ENCODE measurements around the gene SYCE3. TPM values are rescaled to one million over a fixed set of nuclear protein-coding genes. Genes with fewer than 3 reads are reported as not detected.

SYCE3 gene
- total and polyA plus RNA-seq, 2 experiments from 2014 or later = not detected

- no peak for TF ChIP-seq ZNF462 (CRISPR knock-in tag; IDR thresholded peaks at IDR 0.05)
- no peak for TF ChIP-seq EZH2 (IDR thresholded peaks at IDR 0.05; ENCODE audit: low read depth, unreplicated experiment)
- no peak for TF ChIP-seq EZH2phosphoT487 (IDR thresholded peaks at IDR 0.05; ENCODE audit: unreplicated experiment)
- no peak for TF ChIP-seq ZNF114 (CRISPR knock-in tag; IDR thresholded peaks at IDR 0.05)
- no peak for TF ChIP-seq POLR2AphosphoS5 (IDR thresholded peaks at IDR 0.05; ENCODE audit: low read depth)
- no peak for TF ChIP-seq ZNF331 (CRISPR knock-in tag; IDR thresholded peaks at IDR 0.05; ENCODE audit: low read depth)
- TF ChIP-seq STAT1 (IDR thresholded peaks at IDR 0.05; ENCODE audit: unreplicated experiment) = no peak
- no peak for TF ChIP-seq CTCF (conservative IDR thresholded peaks at IDR 0.05; ENCODE audit: low read depth in 2 of 2)
- no peak for TF ChIP-seq CREB1 (CRISPR knock-in tag; IDR thresholded peaks at IDR 0.05; ENCODE audit: low read depth)
- TF ChIP-seq NANOG (IDR thresholded peaks at IDR 0.05; ENCODE audit: borderline replicate concordance) = no peak
Measured at GRCh38 chr22:50505776-50506610, 56.7 kb downstream of the SYCE3 start (continued).

Measured in GM23338 (cell line).